BJ (cell line): ENCODE results near the gene CENPP. TPM values are rescaled to one million over a fixed set of nuclear protein-coding genes. Genes with fewer than 3 reads are reported as not detected.
"Not testable (repeated sequence)": the region's sequence is repeated elsewhere in the genome, so short reads cannot be mapped to it uniquely, and the experiment has no call there.

ENCODE experiments used
- CTCF ChIA-PET: fragments of 350-600 bp; formaldehyde crosslinking; extraction: SDS; loops from one replicate; lab custom pipeline; 2021; ENCODE audit warnings: antibody characterized with exemption, inconsistent platforms; lab: Yijun Ruan, JAX
- POLR2A ChIA-PET: fragments of 300-600 bp; sonication (Branson Sonifier 250); formaldehyde crosslinking; extraction: SDS; loops from one replicate; lab custom pipeline; 2021; ENCODE audit warnings: antibody characterized with exemption; lab: Charles Lee
- DNase-seq: peaks from one replicate; pipeline ENCODE4 v3.0.0-alpha.2; 2011; ENCODE audit warnings: low read depth
- H3K27me3 ChIP-seq: 2 replicates; pipeline ENCODE4 v1.6.0; 2011; ENCODE audit warnings: low read length; ENCODE audit not compliant: control insufficient read depth, insufficient read depth
- H3K36me3 ChIP-seq: 2 replicates; pipeline ENCODE4 v1.5.1; 2011; ENCODE audit warnings: low read length; ENCODE audit not compliant: control insufficient read depth, insufficient read depth
- H3K4me3 ChIP-seq: 2 replicates; pipeline ENCODE4 v1.5.1; 2011; ENCODE audit warnings: low read depth, mild to moderate bottlenecking, control low read depth, low read length
- CTCF ChIP-seq: IDR thresholded peaks from 2 replicates; pipeline ENCODE4 v1.5.1; 2011; ENCODE audit warnings: low read depth, mild to moderate bottlenecking, control low read depth, inconsistent platforms, low read length, moderate library complexity; ENCODE audit not compliant: insufficient read depth
- polyA plus RNA-seq: library from polyadenylated mRNA; depleted of rRNA; stranded (reverse); fragments of >200 nt; gene quantifications from 2 replicates; pipeline ENCODE4 v1.2.3, GENCODE V29; 2011

Gene CENPP
- polyA plus RNA-seq, 1 experiment, result 1.3 TPM

- no peak for TF ChIP-seq CTCF
- Histone ChIP-seq H3K36me3 (no peaks in the 10 kb centered on the region), H3K4me3 (no peak overlapping the region), H3K27me3 (no peaks in the 10 kb centered on the region)
- POLR2A ChIA-PET, result no interaction called here
- CTCF ChIA-PET, result interaction anchor here (0.5 kb wide), 1 partner anchor 155 kb away, joined by 3 read pairs; no protein-coding TSS in a partner anchor
- no peak for DNase-seq
Observed at GRCh38 chr9:92563116-92564100, 237.7 kb downstream of the CENPP start.

- TF ChIP-seq CTCF, result no peak
- ChIA-PET CTCF (interaction anchor here (0.5 kb wide), 1 partner anchor 156 kb away, joined by 3 read pairs; no protein-coding TSS in a partner anchor), POLR2A (no interaction called here)
- DNase-seq, result no peak
- H3K4me3 ChIP-seq, result no peak overlapping the region
- no peaks in the 10 kb centered on the region for H3K36me3 ChIP-seq
- H3K27me3 ChIP-seq, result no peaks in the 10 kb centered on the region
Observed at GRCh38 chr9:92564504-92564903, 238.8 kb downstream of the CENPP start.

GRCh38 chr9:92564982-92565381, 239.2 kb downstream of the CENPP start:
- Histone ChIP-seq H3K27me3 (no peaks in the 10 kb centered on the region), H3K4me3 (no peak overlapping the region), H3K36me3 (no peaks in the 10 kb centered on the region)
- TF ChIP-seq CTCF, result no peak
- POLR2A ChIA-PET, result no interaction called here
- no peak for DNase-seq
- CTCF ChIA-PET, result no interaction called here

GRCh38 chr9:92571871-92572270, 246.1 kb downstream of the CENPP start:
- H3K36me3 ChIP-seq, H3K27me3 ChIP-seq, CTCF ChIA-PET, POLR2A ChIA-PET, H3K4me3 ChIP-seq, DNase-seq: not testable (repeated sequence)

GRCh38 chr9:92573612-92574011, 247.9 kb downstream of the CENPP start:
- CTCF ChIA-PET, result not testable (repeated sequence)

GRCh38 chr9:92576175-92576574, 250.4 kb downstream of the CENPP start:
- POLR2A ChIA-PET, result no interaction called here
- Histone ChIP-seq H3K27me3 (no peaks in the 10 kb centered on the region), H3K4me3 (no peak overlapping the region), H3K36me3 (no peaks in the 10 kb centered on the region)
- CTCF ChIA-PET, result no interaction called here
- no peak for DNase-seq
- no peak for TF ChIP-seq CTCF

More at GRCh38 chr9:92573612-92574011, 247.9 kb downstream of the CENPP start:
- DNase-seq, POLR2A ChIA-PET, H3K36me3 ChIP-seq, H3K4me3 ChIP-seq, H3K27me3 ChIP-seq: not testable (repeated sequence)
